Retinal pigment epithelial cell (primary cell): ENCODE data around the gene NUDT3.

ENCODE experiments used
- DNase-seq: peaks from one replicate; pipeline ENCODE4 v3.0.0-alpha.2; 2010; ENCODE audit warnings: low read depth
- H3K4me3 ChIP-seq: 2 replicates; pipeline ENCODE4 v1.5.1; 2011; ENCODE audit warnings: mild to moderate bottlenecking, low read length, control low read depth, moderate library complexity
- CTCF ChIP-seq: conservative IDR thresholded peaks from 2 replicates; pipeline ENCODE4 v1.5.1; 2011; ENCODE audit warnings: low read depth, low read length, control low read depth, inconsistent platforms

Gene NUDT3

DNA sequence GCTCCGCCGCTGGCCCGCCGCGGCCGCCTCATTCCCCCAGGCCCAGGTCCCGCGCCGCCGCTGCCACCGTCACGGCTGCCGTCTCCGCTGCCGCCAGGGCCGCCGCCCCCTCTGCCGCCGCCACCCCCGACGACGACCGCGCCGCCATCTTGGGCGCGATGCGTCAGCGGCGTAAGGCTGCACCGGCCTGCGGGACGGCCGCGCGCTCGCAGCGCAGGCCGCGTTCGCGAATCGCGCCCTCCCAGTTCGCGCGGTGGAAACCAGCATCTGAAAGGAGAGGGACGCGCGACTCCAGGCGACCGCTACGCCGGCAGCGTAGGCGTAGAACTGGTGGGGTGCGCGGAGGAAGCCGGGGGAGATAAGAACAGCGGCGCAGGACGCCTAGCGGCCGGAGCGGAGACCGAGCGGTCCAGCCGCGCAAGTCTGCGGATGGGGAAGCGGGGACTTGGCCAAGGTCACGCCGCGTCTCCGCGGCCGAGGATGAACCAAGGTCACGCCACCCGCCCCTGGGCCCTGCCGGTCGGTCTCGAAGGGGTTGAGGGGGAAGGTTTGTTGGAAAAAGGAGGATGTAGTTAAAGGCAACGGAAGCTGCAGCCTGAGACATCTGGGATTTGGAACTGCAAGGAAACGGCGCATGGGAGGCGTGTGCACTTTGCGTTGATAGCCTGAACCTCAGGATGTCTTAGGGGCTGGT is at the start of gene NUDT3:
NUDT3 (minus strand) TSS at position 173 of the 694 bp plus-strand sequence. CDS start 307 bp downstream, outside the sequence.
- H3K4me3 ChIP-seq = peak within 1 kb of the TSS; percentile 70
- DNase-seq = peak; percentile 72
- TF ChIP-seq CTCF = peak; percentile 78

DNA sequence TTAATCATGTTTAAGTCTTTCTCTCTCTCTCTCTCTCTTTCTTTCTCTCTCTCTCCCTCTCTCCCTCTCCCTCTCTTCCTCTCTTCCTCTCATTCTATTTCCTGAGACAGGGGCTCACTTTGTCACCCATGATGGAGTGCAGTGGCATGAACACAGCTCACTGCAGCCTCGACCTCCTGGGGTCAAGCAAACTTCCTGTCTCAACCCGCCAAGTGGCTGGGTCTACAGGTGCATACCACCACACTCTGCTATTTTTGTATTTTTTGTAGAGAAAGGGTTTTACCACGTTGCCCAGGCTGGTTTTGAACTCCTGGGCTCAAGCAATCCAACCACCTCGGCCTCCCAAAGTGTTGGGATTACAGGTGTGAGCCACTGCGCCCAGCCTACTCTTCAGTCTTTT is 49.1 kb upstream of the NUDT3 start:
- no peak overlapping the region for H3K4me3 ChIP-seq
- TF ChIP-seq CTCF = no peak
- no peak for DNase-seq

DNA sequence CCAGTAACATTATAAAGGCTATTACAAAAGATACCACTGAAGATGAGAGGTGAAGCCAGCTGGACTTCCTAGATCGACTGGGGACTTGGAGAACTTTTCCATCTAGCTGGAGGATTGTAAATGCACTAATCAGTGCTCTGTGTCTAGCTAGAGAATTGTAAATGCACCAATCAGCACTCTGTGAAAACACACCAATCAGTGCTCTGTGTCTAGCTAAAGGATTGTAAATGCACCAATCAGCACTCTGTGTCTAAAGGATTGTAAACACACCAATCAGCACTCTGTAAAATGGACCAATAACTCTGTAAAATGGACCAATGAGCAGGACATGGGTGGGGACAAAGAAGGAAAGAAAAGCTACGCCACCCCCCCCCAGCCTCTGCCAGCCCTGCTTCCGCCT is 47.0 kb upstream of the NUDT3 start:
- no peak for DNase-seq
- no peak for TF ChIP-seq CTCF
- no peak overlapping the region for H3K4me3 ChIP-seq

DNA sequence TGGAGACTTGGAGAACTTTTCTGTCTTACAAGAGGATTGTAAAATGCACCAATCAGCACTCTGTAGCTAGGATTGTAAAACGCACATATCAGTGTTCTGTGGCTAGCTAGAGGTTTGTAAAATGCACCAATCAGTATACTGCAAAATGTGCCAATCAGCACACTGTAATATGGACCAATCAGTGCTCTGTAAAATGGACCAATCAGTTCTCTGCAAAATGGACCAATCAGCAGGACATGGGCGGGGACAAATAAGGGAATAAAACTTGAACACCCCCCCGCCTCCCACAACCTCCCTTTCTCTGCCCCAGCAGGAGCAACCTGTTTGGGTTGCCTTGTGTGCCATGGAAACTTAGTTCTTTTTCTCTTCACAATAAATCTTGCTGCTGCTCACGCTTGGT is 46.2 kb upstream of the NUDT3 start:
- H3K4me3 ChIP-seq = no peak overlapping the region
- DNase-seq = no peak
- no peak for TF ChIP-seq CTCF

- no peak for DNase-seq
- no peak overlapping the region for H3K4me3 ChIP-seq
- no peak for TF ChIP-seq CTCF
Measured at GRCh38 chr6:34437644-34437970, 45.1 kb upstream of the NUDT3 start.

- no peak overlapping the region for H3K4me3 ChIP-seq
- DNase-seq = no peak
- TF ChIP-seq CTCF = no peak
Measured at GRCh38 chr6:34436803-34437643, 44.6 kb upstream of the NUDT3 start.

DNA sequence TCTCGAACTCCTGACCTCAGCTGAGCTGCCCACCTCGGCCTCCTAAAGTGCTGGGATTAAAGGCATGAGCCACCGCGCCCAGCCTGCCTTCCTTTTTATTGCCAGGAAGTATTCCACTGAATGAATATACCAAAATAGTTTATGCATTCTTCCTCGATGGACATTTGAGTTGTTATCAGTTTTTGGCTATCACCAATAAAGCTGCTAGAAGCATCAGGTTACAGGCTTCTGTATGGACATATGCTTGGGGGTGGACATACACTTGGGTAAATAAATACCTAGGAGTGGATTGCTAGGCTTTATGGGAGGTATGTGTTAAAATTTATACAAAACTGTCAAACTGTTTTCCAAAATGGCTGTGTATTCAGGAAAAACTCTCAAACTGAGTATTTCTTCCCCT is 43.4 kb upstream of the NUDT3 start:
- H3K4me3 ChIP-seq = no peak overlapping the region
- no peak for TF ChIP-seq CTCF
- DNase-seq = no peak
